ENCODE measurements around the gene APOBEC3A.
A peak's percentile ranks its signal among the peaks of the same experiment; 100 is the strongest.
"Not testable (repeated sequence)": the region's sequence is repeated elsewhere in the genome, so short reads cannot be mapped to it uniquely, and the experiment has no call there.

The APOBEC3A gene

GRCh38 chr22:39003165-39003638 lies 45.8 kb downstream of the APOBEC3A start:
- TF ChIP-seq CSDC2 (CRISPR knock-in tag; IDR thresholded peaks at IDR 0.05), result no peak
- no peak for TF ChIP-seq ZC3H10 (CRISPR knock-in tag; IDR thresholded peaks at IDR 0.05)
- no peak for TF ChIP-seq ZNF8 (CRISPR knock-in tag; IDR thresholded peaks at IDR 0.05)
- no peak for TF ChIP-seq OSR1 (CRISPR knock-in tag; IDR thresholded peaks at IDR 0.05)
- no peak for TF ChIP-seq SNAI2 (CRISPR knock-in tag; IDR thresholded peaks at IDR 0.05)
- no peak for TF ChIP-seq PATZ1 (CRISPR knock-in tag; IDR thresholded peaks at IDR 0.05; ENCODE audit: borderline replicate concordance)
- no peak for TF ChIP-seq GLIS3 (CRISPR knock-in tag; IDR thresholded peaks at IDR 0.05)
- no peak for TF ChIP-seq ZNF565 (CRISPR knock-in tag; conservative IDR thresholded peaks at IDR 0.05; ENCODE audit: low read depth)
- no peak for TF ChIP-seq ZFP30 (CRISPR knock-in tag; IDR thresholded peaks at IDR 0.05)
- no peak for TF ChIP-seq ZFP3 (CRISPR knock-in tag; IDR thresholded peaks at IDR 0.05)
- no peak for TF ChIP-seq RARB (CRISPR knock-in tag; IDR thresholded peaks at IDR 0.05)
- TF ChIP-seq ZNF70 (CRISPR knock-in tag; IDR thresholded peaks at IDR 0.05), result no peak
- no peak for TF ChIP-seq ARNTL (CRISPR knock-in tag; IDR thresholded peaks at IDR 0.05; ENCODE audit: borderline replicate concordance, low read depth)
- no peak for TF ChIP-seq BACH2 (CRISPR knock-in tag; IDR thresholded peaks at IDR 0.05; ENCODE audit: borderline replicate concordance)
- no peak for TF ChIP-seq TSHZ2 (CRISPR knock-in tag; IDR thresholded peaks at IDR 0.05)
- TF ChIP-seq PPARA (CRISPR knock-in tag; IDR thresholded peaks at IDR 0.05; ENCODE audit: borderline replicate concordance), result no peak
- peak; percentile 94 for ATAC-seq

GRCh38 chr22:39007177-39007576 lies 49.8 kb downstream of the APOBEC3A start:
- no peak for ATAC-seq
- TF ChIP-seq ZNF565 (CRISPR knock-in tag; conservative IDR thresholded peaks at IDR 0.05; ENCODE audit: low read depth) (no peak), CREB5 (CRISPR knock-in tag; IDR thresholded peaks at IDR 0.05; ENCODE audit: low read depth) (no peak), ZNF8 (CRISPR knock-in tag; IDR thresholded peaks at IDR 0.05) (no peak), TCF4 (CRISPR knock-in tag; IDR thresholded peaks at IDR 0.05; ENCODE audit: borderline replicate concordance) (no peak), ESRRG (CRISPR knock-in tag; IDR thresholded peaks at IDR 0.05) (no peak), GLIS3 (CRISPR knock-in tag; IDR thresholded peaks at IDR 0.05) (no peak), ZFP3 (CRISPR knock-in tag; IDR thresholded peaks at IDR 0.05) (no peak), CSRNP3 (CRISPR knock-in tag; IDR thresholded peaks at IDR 0.05) (no peak), BACH2 (CRISPR knock-in tag; IDR thresholded peaks at IDR 0.05; ENCODE audit: borderline replicate concordance) (no peak), OSR1 (CRISPR knock-in tag; IDR thresholded peaks at IDR 0.05) (no peak), SNAI2 (CRISPR knock-in tag; IDR thresholded peaks at IDR 0.05) (no peak), PPARA (CRISPR knock-in tag; IDR thresholded peaks at IDR 0.05; ENCODE audit: borderline replicate concordance) (no peak), RARB (CRISPR knock-in tag; IDR thresholded peaks at IDR 0.05) (no peak), ZFP30 (CRISPR knock-in tag; IDR thresholded peaks at IDR 0.05) (no peak)

- not testable (repeated sequence) for ATAC-seq
Observed at GRCh38 chr22:39008271-39008850, 51.0 kb downstream of the APOBEC3A start.

- ATAC-seq, result no peak
- TF ChIP-seq ZNF8 (CRISPR knock-in tag; IDR thresholded peaks at IDR 0.05), result no peak
- TF ChIP-seq ZNF70 (CRISPR knock-in tag; IDR thresholded peaks at IDR 0.05), result no peak
- TF ChIP-seq POU6F1 (CRISPR knock-in tag; IDR thresholded peaks at IDR 0.05; ENCODE audit: borderline replicate concordance, low read depth), result no peak
- TF ChIP-seq ZNF565 (CRISPR knock-in tag; conservative IDR thresholded peaks at IDR 0.05; ENCODE audit: low read depth), result no peak
- no peak for TF ChIP-seq RARB (CRISPR knock-in tag; IDR thresholded peaks at IDR 0.05)
- TF ChIP-seq ZFP3 (CRISPR knock-in tag; IDR thresholded peaks at IDR 0.05), result no peak
- no peak for TF ChIP-seq SNAI2 (CRISPR knock-in tag; IDR thresholded peaks at IDR 0.05)
- no peak for TF ChIP-seq BACH2 (CRISPR knock-in tag; IDR thresholded peaks at IDR 0.05; ENCODE audit: borderline replicate concordance)
- TF ChIP-seq TSHZ2 (CRISPR knock-in tag; IDR thresholded peaks at IDR 0.05), result no peak
Observed at GRCh38 chr22:39010946-39011345, 53.5 kb downstream of the APOBEC3A start.

Data from SK-N-SH treated with all-trans-retinoic acid at 6 μM for 48 hours (cell line).